SKM-1 (cell line): Measurements from ENCODE around the gene PLA2G4E.

Source experiments
- DNase-seq: peaks from one replicate; lab custom pipeline; 2025; ENCODE audit not compliant: unreplicated experiment; lab: John Stamatoyannopoulos, UW

PLA2G4E gene

GRCh38 chr15:42020713-42021273, at the start of gene PLA2G4E:
PLA2G4E (minus strand) TSS chr15:42021042; CDS start chr15:42021030, 12 bp downstream.
- no peak for DNase-seq

GRCh38 chr15:42070279-42070975, 49.6 kb upstream of the PLA2G4E start:
- DNase-seq = no peak

GRCh38 chr15:42069496-42070278, 48.8 kb upstream of the PLA2G4E start:
- DNase-seq = no peak

GRCh38 chr15:42069025-42069424, 48.2 kb upstream of the PLA2G4E start:
- DNase-seq = no peak

- no peak for DNase-seq
These were observed 47.8 kb upstream of the PLA2G4E start for GRCh38 chr15:42068601-42069000.

GRCh38 chr15:42066764-42067415, 46.0 kb upstream of the PLA2G4E start:
- no peak for DNase-seq

- DNase-seq = no peak
These were observed 44.6 kb upstream of the PLA2G4E start for GRCh38 chr15:42065468-42065867.

- no peak for DNase-seq
These were observed 44.2 kb upstream of the PLA2G4E start for GRCh38 chr15:42065033-42065432.

- no peak for DNase-seq
These were observed 43.4 kb upstream of the PLA2G4E start for GRCh38 chr15:42064271-42064670.

- no peak for DNase-seq
These were observed 42.4 kb upstream of the PLA2G4E start for GRCh38 chr15:42063122-42063848.

GRCh38 chr15:42062284-42062806, 41.5 kb upstream of the PLA2G4E start:
- no peak for DNase-seq

- no peak for DNase-seq
These were observed 40.0 kb upstream of the PLA2G4E start for GRCh38 chr15:42060797-42061196.

- DNase-seq = no peak
These were observed 39.6 kb upstream of the PLA2G4E start for GRCh38 chr15:42060477-42060763.

GRCh38 chr15:42059661-42060476, 39.0 kb upstream of the PLA2G4E start:
- peak; percentile 15 for DNase-seq

GRCh38 chr15:42058791-42059190, 37.9 kb upstream of the PLA2G4E start:
- no peak for DNase-seq

- no peak for DNase-seq
These were observed 37.2 kb upstream of the PLA2G4E start for GRCh38 chr15:42057799-42058646.

GRCh38 chr15:42056934-42057798, 36.3 kb upstream of the PLA2G4E start:
- DNase-seq = peak; percentile 66

GRCh38 chr15:42053914-42054313, 33.1 kb upstream of the PLA2G4E start:
- DNase-seq = no peak
